Astrocyte (in vitro differentiated cells and primary cell): ENCODE measurements around the gene ITGA2B. TPM values are rescaled to one million over a fixed set of nuclear protein-coding genes. Genes with fewer than 3 reads are reported as not detected.

Experiments used
- DNase-seq: peaks from one replicate; pipeline ENCODE4 v3.0.0-alpha.2; 2010; ENCODE audit warnings: low read depth
- FAIRE-seq: peaks from 2 replicates; lab custom pipeline; 2011; peaks lifted over from hg19 to GRCh38; lab: Jason Lieb, UNC
- H2AFZ ChIP-seq: 2 replicates; pipeline ENCODE4 v1.6.0; 2012; ENCODE audit warnings: low read depth, low read length, inconsistent platforms
- H3K27ac ChIP-seq: 2 replicates; pipeline ENCODE4 v1.5.1; 2011; ENCODE audit warnings: low read depth, low read length, inconsistent platforms
- H3K27me3 ChIP-seq: 2 replicates; pipeline ENCODE4 v1.6.0; 2011; ENCODE audit warnings: low read length, inconsistent platforms; ENCODE audit not compliant: insufficient read depth
- H3K36me3 ChIP-seq: 2 replicates; pipeline ENCODE4 v1.5.1; 2011; ENCODE audit warnings: low read length, inconsistent platforms; ENCODE audit not compliant: insufficient read depth
- H3K4me1 ChIP-seq: 2 replicates; pipeline ENCODE4 v1.5.1; 2011; ENCODE audit warnings: low read length, inconsistent platforms; ENCODE audit not compliant: insufficient read depth
- H3K4me2 ChIP-seq: 2 replicates; pipeline ENCODE4 v1.6.0; 2012; ENCODE audit warnings: low read length, inconsistent platforms
- H3K4me3 ChIP-seq: 2 replicates; pipeline ENCODE4 v1.5.1; 2011; ENCODE audit warnings: low read depth, mild to moderate bottlenecking, low read length, inconsistent platforms; ENCODE audit not compliant: insufficient read depth
- H3K79me2 ChIP-seq: 2 replicates; pipeline ENCODE4 v1.6.0; 2012; ENCODE audit warnings: mild to moderate bottlenecking, low read length, inconsistent platforms; ENCODE audit not compliant: insufficient read depth
- H3K9ac ChIP-seq: 2 replicates; pipeline ENCODE4 v1.6.0; 2012; ENCODE audit warnings: mild to moderate bottlenecking, low read length, inconsistent platforms
- H3K9me3 ChIP-seq: 2 replicates; pipeline ENCODE4 v1.5.1; 2012; ENCODE audit warnings: low read depth, mild to moderate bottlenecking, low read length, inconsistent platforms; ENCODE audit not compliant: insufficient read depth
- H4K20me1 ChIP-seq: 2 replicates; pipeline ENCODE4 v1.6.0; 2012; ENCODE audit warnings: low read length, inconsistent platforms; ENCODE audit not compliant: insufficient read depth
- H3K27ac Mint-ChIP-seq: one replicate; pipeline ENCODE4 v1.8.0; 2021; ENCODE audit warnings: mild to moderate bottlenecking, mixed read lengths; ENCODE audit not compliant: unreplicated experiment
- H3K27me3 Mint-ChIP-seq: one replicate; pipeline ENCODE4 v1.8.0; 2021; ENCODE audit warnings: low read depth, mixed read lengths; ENCODE audit not compliant: unreplicated experiment
- H3K36me3 Mint-ChIP-seq: one replicate; pipeline ENCODE4 v1.8.0; 2021; ENCODE audit warnings: low read depth, mixed read lengths; ENCODE audit not compliant: unreplicated experiment
- H3K4me1 Mint-ChIP-seq: one replicate; pipeline ENCODE4 v1.8.0; 2021; ENCODE audit warnings: low read depth, mixed read lengths; ENCODE audit not compliant: unreplicated experiment
- H3K4me3 Mint-ChIP-seq: one replicate; pipeline ENCODE4 v1.8.0; 2021; ENCODE audit warnings: mild to moderate bottlenecking, moderate library complexity, mixed read lengths; ENCODE audit not compliant: unreplicated experiment
- H3K9me3 Mint-ChIP-seq: one replicate; pipeline ENCODE4 v1.8.0; 2021; ENCODE audit warnings: mild to moderate bottlenecking, mixed read lengths; ENCODE audit not compliant: unreplicated experiment
- CTCF ChIP-seq: IDR thresholded peaks from 2 replicates; pipeline ENCODE4 v1.5.1; 2011; ENCODE audit warnings: low read depth, mild to moderate bottlenecking, inconsistent platforms, low read length, moderate library complexity; ENCODE audit not compliant: insufficient read depth
- EZH2 ChIP-seq: IDR thresholded peaks from 2 replicates; pipeline ENCODE4 v1.6.1; 2012; ENCODE audit warnings: mild to moderate bottlenecking, low read length, inconsistent platforms; ENCODE audit not compliant: insufficient read depth
- total RNA-seq: library from RNA; stranded (reverse); gene quantifications from 2 replicates; pipeline ENCODE4 v1.2.1, GENCODE V29; 2021

ITGA2B gene
- total RNA-seq, 1 donor from 2014 or later = 0.68 TPM

DNA sequence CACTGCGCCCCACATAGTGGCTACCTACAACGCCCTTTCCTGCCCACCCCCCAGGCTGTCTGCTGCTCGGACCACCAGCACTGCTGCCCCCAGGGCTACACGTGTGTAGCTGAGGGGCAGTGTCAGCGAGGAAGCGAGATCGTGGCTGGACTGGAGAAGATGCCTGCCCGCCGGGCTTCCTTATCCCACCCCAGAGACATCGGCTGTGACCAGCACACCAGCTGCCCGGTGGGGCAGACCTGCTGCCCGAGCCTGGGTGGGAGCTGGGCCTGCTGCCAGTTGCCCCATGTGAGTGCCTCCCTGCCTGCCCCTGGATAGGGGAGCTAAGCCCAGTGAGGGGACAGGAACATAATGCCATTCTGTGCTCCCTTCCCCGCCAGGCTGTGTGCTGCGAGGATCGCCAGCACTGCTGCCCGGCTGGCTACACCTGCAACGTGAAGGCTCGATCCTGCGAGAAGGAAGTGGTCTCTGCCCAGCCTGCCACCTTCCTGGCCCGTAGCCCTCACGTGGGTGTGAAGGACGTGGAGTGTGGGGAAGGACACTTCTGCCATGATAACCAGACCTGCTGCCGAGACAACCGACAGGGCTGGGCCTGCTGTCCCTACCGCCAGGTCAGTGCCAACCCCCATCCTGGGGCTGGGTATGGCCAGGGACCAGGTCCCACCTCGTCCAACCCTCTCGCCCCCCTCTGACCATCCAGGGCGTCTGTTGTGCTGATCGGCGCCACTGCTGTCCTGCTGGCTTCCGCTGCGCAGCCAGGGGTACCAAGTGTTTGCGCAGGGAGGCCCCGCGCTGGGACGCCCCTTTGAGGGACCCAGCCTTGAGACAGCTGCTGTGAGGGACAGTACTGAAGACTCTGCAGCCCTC lies 37.3 kb downstream of the ITGA2B start:
- Histone ChIP-seq H3K4me3 (no peak overlapping the region), H2AFZ (no peak overlapping the region), H3K9me3 (no peaks in the 10 kb centered on the region), H3K4me1 (no peaks in the 10 kb centered on the region), H3K4me2 (no peak overlapping the region), H3K79me2 (no peaks in the 10 kb centered on the region), H3K36me3 (no peaks in the 10 kb centered on the region), H4K20me1 (peaks cover 51% of the 10 kb centered on the region), H3K27me3 (no peaks in the 10 kb centered on the region), H3K9ac (no peak overlapping the region), H3K27ac (no peak overlapping the region)
- no peak overlapping the region for H3K27ac Mint-ChIP-seq
- H3K27me3 Mint-ChIP-seq = peaks cover 5% of the 10 kb centered on the region
- no peaks in the 10 kb centered on the region for H3K9me3 Mint-ChIP-seq
- no peak for FAIRE-seq
- TF ChIP-seq EZH2 (no peak), CTCF (no peak)
- H3K4me3 Mint-ChIP-seq = no peak overlapping the region
- DNase-seq = no peak
- no peaks in the 10 kb centered on the region for H3K4me1 Mint-ChIP-seq
- peaks cover 15% of the 10 kb centered on the region for H3K36me3 Mint-ChIP-seq

DNA sequence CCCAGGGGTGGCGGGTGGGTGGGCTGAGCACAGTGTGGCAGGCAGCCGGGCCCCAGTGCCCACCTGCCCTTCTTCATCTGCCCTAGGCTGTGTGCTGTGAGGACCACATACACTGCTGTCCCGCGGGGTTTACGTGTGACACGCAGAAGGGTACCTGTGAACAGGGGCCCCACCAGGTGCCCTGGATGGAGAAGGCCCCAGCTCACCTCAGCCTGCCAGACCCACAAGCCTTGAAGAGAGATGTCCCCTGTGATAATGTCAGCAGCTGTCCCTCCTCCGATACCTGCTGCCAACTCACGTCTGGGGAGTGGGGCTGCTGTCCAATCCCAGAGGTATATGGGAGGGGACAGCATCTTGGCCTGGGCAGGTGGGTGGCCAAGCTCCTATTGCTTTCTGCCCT lies 38.0 kb downstream of the ITGA2B start:
- no peak overlapping the region for H3K4me3 ChIP-seq
- no peaks in the 10 kb centered on the region for H3K36me3 ChIP-seq
- Mint-ChIP-seq H3K27ac (no peak overlapping the region), H3K4me1 (no peaks in the 10 kb centered on the region), H3K27me3 (peaks cover 5% of the 10 kb centered on the region), H3K36me3 (peaks cover 15% of the 10 kb centered on the region), H3K9me3 (no peaks in the 10 kb centered on the region), H3K4me3 (no peak overlapping the region)
- TF ChIP-seq CTCF (no peak), EZH2 (no peak)
- H3K79me2 ChIP-seq = peaks cover under 1% of the 10 kb centered on the region
- FAIRE-seq (no peak), DNase-seq (no peak)
- no peak overlapping the region for H3K9ac ChIP-seq
- H4K20me1 ChIP-seq = peaks cover 56% of the 10 kb centered on the region
- H2AFZ ChIP-seq = no peak overlapping the region
- no peaks in the 10 kb centered on the region for H3K4me1 ChIP-seq
- H3K4me2 ChIP-seq = no peak overlapping the region
- no peaks in the 10 kb centered on the region for H3K9me3 ChIP-seq
- H3K27me3 ChIP-seq = no peaks in the 10 kb centered on the region
- H3K27ac ChIP-seq = no peak overlapping the region

DNA sequence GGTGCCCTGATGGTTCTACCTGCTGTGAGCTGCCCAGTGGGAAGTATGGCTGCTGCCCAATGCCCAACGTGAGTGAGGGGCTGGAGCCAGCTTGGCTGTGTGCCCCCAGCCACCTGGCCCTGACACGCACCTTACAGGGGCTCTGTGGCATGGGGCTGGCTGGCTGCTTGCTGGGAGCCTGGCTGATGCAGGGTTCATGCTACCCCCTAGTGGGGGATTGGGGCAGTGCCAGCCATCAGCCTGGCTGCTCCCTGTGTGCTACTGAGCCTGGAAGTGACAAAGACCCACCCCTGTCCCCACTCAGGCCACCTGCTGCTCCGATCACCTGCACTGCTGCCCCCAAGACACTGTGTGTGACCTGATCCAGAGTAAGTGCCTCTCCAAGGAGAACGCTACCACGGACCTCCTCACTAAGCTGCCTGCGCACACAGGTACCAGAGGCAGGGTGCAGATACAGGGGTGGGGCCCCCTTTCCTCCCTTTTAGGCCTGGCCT lies 38.7 kb downstream of the ITGA2B start:
- TF ChIP-seq CTCF = peak; percentile 57
- no peak for TF ChIP-seq EZH2
- Histone ChIP-seq H4K20me1 (peaks cover 62% of the 10 kb centered on the region), H3K27me3 (no peaks in the 10 kb centered on the region), H3K4me3 (no peak overlapping the region), H2AFZ (no peak overlapping the region), H3K79me2 (peaks cover 7% of the 10 kb centered on the region), H3K36me3 (no peaks in the 10 kb centered on the region), H3K4me1 (no peaks in the 10 kb centered on the region), H3K27ac (no peak overlapping the region), H3K4me2 (no peak overlapping the region), H3K9me3 (no peaks in the 10 kb centered on the region), H3K9ac (no peak overlapping the region)
- FAIRE-seq (no peak), DNase-seq (peak; percentile 18)
- no peak overlapping the region for H3K27ac Mint-ChIP-seq
- peaks cover 15% of the 10 kb centered on the region for H3K36me3 Mint-ChIP-seq
- peaks cover 2% of the 10 kb centered on the region for H3K4me1 Mint-ChIP-seq
- no peaks in the 10 kb centered on the region for H3K9me3 Mint-ChIP-seq
- H3K4me3 Mint-ChIP-seq = no peak overlapping the region
- peaks cover 5% of the 10 kb centered on the region for H3K27me3 Mint-ChIP-seq
